GM12891 (cell line): Measurements from ENCODE around the gene PCGF3.

Experiments used
- POLR2A ChIP-seq: IDR thresholded peaks from 2 replicates; pipeline ENCODE4 v1.6.1; 2011; ENCODE audit warnings: low read depth, low read length, control low read depth
- POLR2AphosphoS5 ChIP-seq: IDR thresholded peaks from 2 replicates; pipeline ENCODE4 v1.6.1; 2011; ENCODE audit warnings: low read depth, low read length, control low read depth
- SPI1 ChIP-seq: IDR thresholded peaks from 2 replicates; pipeline ENCODE4 v1.6.1; 2011; ENCODE audit warnings: low read depth, low read length, control low read depth
- TAF1 ChIP-seq: IDR thresholded peaks from 2 replicates; pipeline ENCODE4 v1.6.1; 2011; ENCODE audit warnings: low read depth, low read length, control low read depth

GRCh38 chr4:793093-793861 is 87.6 kb downstream of the PCGF3 start:
- TF ChIP-seq TAF1 (no peak), POLR2A (no peak), POLR2AphosphoS5 (no peak), SPI1 (no peak)
